Measurements from ENCODE around the gene PLVAP. TPM values are rescaled to one million over a fixed set of nuclear protein-coding genes. Genes with fewer than 3 reads are reported as not detected.

The PLVAP gene
- total and polyA plus RNA-seq, 4 donors = 4.0 to 411 (median 195) TPM

- WGBS, 2 donors = 70 to 74% methylated on average over 17 of the region's 17 CpGs
- intact Hi-C loops (cut with DNase I) = no loop called here
- no peak for DNase-seq
- no peaks in the 10 kb centered on the region for H3K27me3 ChIP-seq (ENCODE audit: control insufficient read depth in 1 of 2, insufficient read depth in 2 of 2, low read length in 1 of 2)
- H3K27ac ChIP-seq (ENCODE audit: low read depth in 1 of 2, low read length in 2 of 2) = no peak overlapping the region
- H3K9me3 ChIP-seq (ENCODE audit: control insufficient read depth, low read length) = no peaks in the 10 kb centered on the region
- no peaks in the 10 kb centered on the region for H3K4me1 ChIP-seq (ENCODE audit: control insufficient read depth in 1 of 2, insufficient read depth in 2 of 2, low read length in 2 of 2)
- ATAC-seq (ENCODE audit: low FRiP score) = no peak
- H3K36me3 ChIP-seq (ENCODE audit: control insufficient read depth in 1 of 2, insufficient read depth in 2 of 2, low read length in 1 of 2) = no peaks in the 10 kb centered on the region
- H3K4me3 ChIP-seq (ENCODE audit: low read length in 2 of 2) = no peak overlapping the region
Observed at GRCh38 chr19:17340871-17341357, 36.2 kb downstream of the PLVAP start.

GRCh38 chr19:17340302-17340870 is 36.8 kb downstream of the PLVAP start:
- intact Hi-C loops (cut with DNase I) = no loop called here
- 67 to 69% methylated on average over 16 to 21 of the region's 21 CpGs for WGBS, 2 donors
- H3K27me3 ChIP-seq (ENCODE audit: control insufficient read depth in 1 of 2, insufficient read depth in 2 of 2, low read length in 1 of 2) = no peaks in the 10 kb centered on the region
- DNase-seq = no peak
- no peak overlapping the region for H3K27ac ChIP-seq (ENCODE audit: low read depth in 1 of 2, low read length in 2 of 2)
- no peaks in the 10 kb centered on the region for H3K4me1 ChIP-seq (ENCODE audit: control insufficient read depth in 1 of 2, insufficient read depth in 2 of 2, low read length in 2 of 2)
- no peaks in the 10 kb centered on the region for H3K36me3 ChIP-seq (ENCODE audit: control insufficient read depth in 1 of 2, insufficient read depth in 2 of 2, low read length in 1 of 2)
- no peaks in the 10 kb centered on the region for H3K9me3 ChIP-seq (ENCODE audit: control insufficient read depth, low read length)
- H3K4me3 ChIP-seq (ENCODE audit: low read length in 2 of 2) = no peak overlapping the region
- ATAC-seq (ENCODE audit: low FRiP score) = no peak

GRCh38 chr19:17339088-17339741 is 37.9 kb downstream of the PLVAP start:
- peak in 1 of 2 donors; percentile 78 for DNase-seq

GRCh38 chr19:17338433-17339078 is 38.6 kb downstream of the PLVAP start:
- DNase-seq (peak in 1 of 2 donors; percentile 79), ATAC-seq (ENCODE audit: low FRiP score) (no peak)
- H3K27ac ChIP-seq (ENCODE audit: low read depth in 1 of 2, low read length in 2 of 2) = no peak overlapping the region
- no peak overlapping the region for H3K4me3 ChIP-seq (ENCODE audit: low read length in 2 of 2)
- H3K4me1 ChIP-seq (ENCODE audit: control insufficient read depth in 1 of 2, insufficient read depth in 2 of 2, low read length in 2 of 2) = no peaks in the 10 kb centered on the region
- no peaks in the 10 kb centered on the region for H3K36me3 ChIP-seq (ENCODE audit: control insufficient read depth in 1 of 2, insufficient read depth in 2 of 2, low read length in 1 of 2)
- H3K27me3 ChIP-seq (ENCODE audit: control insufficient read depth in 1 of 2, insufficient read depth in 2 of 2, low read length in 1 of 2) = no peaks in the 10 kb centered on the region
- intact Hi-C loops (cut with DNase I) = loop anchor here in 1 of 2 donors (5.0 kb wide), 1 partner anchor 129 kb away; no protein-coding TSS in a partner anchor
- WGBS, 2 donors = 87 to 91% methylated on average over 30 of the region's 30 CpGs
- H3K9me3 ChIP-seq (ENCODE audit: control insufficient read depth, low read length) = no peaks in the 10 kb centered on the region

More at GRCh38 chr19:17339088-17339741, 37.9 kb downstream of the PLVAP start:
- H3K27ac ChIP-seq (ENCODE audit: low read depth in 1 of 2, low read length in 2 of 2) = no peak overlapping the region
- WGBS, 2 donors = 88 to 89% methylated on average over 34 of the region's 34 CpGs
- H3K4me3 ChIP-seq (ENCODE audit: low read length in 2 of 2) = no peak overlapping the region
- H3K27me3 ChIP-seq (ENCODE audit: control insufficient read depth in 1 of 2, insufficient read depth in 2 of 2, low read length in 1 of 2) = no peaks in the 10 kb centered on the region
- intact Hi-C loops (cut with DNase I) = loop anchor here in 1 of 2 donors (5.0 kb wide), 1 partner anchor 128 kb away; no protein-coding TSS in a partner anchor
- ATAC-seq (ENCODE audit: low FRiP score) = no peak
- no peaks in the 10 kb centered on the region for H3K36me3 ChIP-seq (ENCODE audit: control insufficient read depth in 1 of 2, insufficient read depth in 2 of 2, low read length in 1 of 2)
- no peaks in the 10 kb centered on the region for H3K4me1 ChIP-seq (ENCODE audit: control insufficient read depth in 1 of 2, insufficient read depth in 2 of 2, low read length in 2 of 2)
- no peaks in the 10 kb centered on the region for H3K9me3 ChIP-seq (ENCODE audit: control insufficient read depth, low read length)

- no peaks in the 10 kb centered on the region for H3K4me1 ChIP-seq (ENCODE audit: control insufficient read depth in 1 of 2, insufficient read depth in 2 of 2, low read length in 2 of 2)
- WGBS, 2 donors = 6% methylated on average over 48 to 50 of the region's 50 CpGs
Observed at GRCh38 chr19:17337675-17338432, 39.3 kb downstream of the PLVAP start.

GRCh38 chr19:17336872-17337674 is 40.1 kb downstream of the PLVAP start, which contains the start of gene GTPBP3:
TSS of gene GTPBP3 (plus strand) at chr19:17337553. CDS start at chr19:17337612, 59 bp downstream.
- no peaks in the 10 kb centered on the region for H3K9me3 ChIP-seq (ENCODE audit: control insufficient read depth, low read length)
- 0% methylated on average over 41 of the region's 41 CpGs for WGBS, 2 donors
- peak within 1 kb of the TSS; percentile 78 to 85 for H3K4me3 ChIP-seq (ENCODE audit: low read length in 2 of 2)
- intact Hi-C loops (cut with DNase I) = loop anchor here in 1 of 2 donors (2.0 to 5.0 kb wide), 2 partner anchors 32 to 130 kb away; partner anchors contain the start of gene MRPL34
- ATAC-seq (ENCODE audit: low FRiP score) (peak; percentile 94), DNase-seq (peak; percentile 98)
- H3K27me3 ChIP-seq (ENCODE audit: control insufficient read depth in 1 of 2, insufficient read depth in 2 of 2, low read length in 1 of 2) = no peaks in the 10 kb centered on the region
- H3K36me3 ChIP-seq (ENCODE audit: control insufficient read depth in 1 of 2, insufficient read depth in 2 of 2, low read length in 1 of 2) = no peaks in the 10 kb centered on the region
- H3K4me1 ChIP-seq (ENCODE audit: control insufficient read depth in 1 of 2, insufficient read depth in 2 of 2, low read length in 2 of 2) = no peaks in the 10 kb centered on the region
- H3K27ac ChIP-seq (ENCODE audit: low read depth in 1 of 2, low read length in 2 of 2) = peak within 1 kb of the TSS; percentile 90 to 95

More at GRCh38 chr19:17337675-17338432, 39.3 kb downstream of the PLVAP start:
- no peaks in the 10 kb centered on the region for H3K9me3 ChIP-seq (ENCODE audit: control insufficient read depth, low read length)
- ATAC-seq (ENCODE audit: low FRiP score) (no peak), DNase-seq (no peak)
- H3K36me3 ChIP-seq (ENCODE audit: control insufficient read depth in 1 of 2, insufficient read depth in 2 of 2, low read length in 1 of 2) = no peaks in the 10 kb centered on the region
- H3K4me3 ChIP-seq (ENCODE audit: low read length in 2 of 2) = peak overlapping the region; percentile 19 to 53
- intact Hi-C loops (cut with DNase I) = loop anchor here in 1 of 2 donors (2.0 to 5.0 kb wide), 2 partner anchors 33 to 129 kb away; partner anchors contain the start of gene MRPL34
- no peak overlapping the region for H3K27ac ChIP-seq (ENCODE audit: low read depth in 1 of 2, low read length in 2 of 2)
- no peaks in the 10 kb centered on the region for H3K27me3 ChIP-seq (ENCODE audit: control insufficient read depth in 1 of 2, insufficient read depth in 2 of 2, low read length in 1 of 2)

- no peak for DNase-seq
- H3K27ac ChIP-seq (ENCODE audit: low read depth in 1 of 2, low read length in 2 of 2) = no peak overlapping the region
- H3K27me3 ChIP-seq (ENCODE audit: control insufficient read depth in 1 of 2, insufficient read depth in 2 of 2, low read length in 1 of 2) = no peaks in the 10 kb centered on the region
- 62 to 67% methylated on average over 10 of the region's 10 CpGs for WGBS, 2 donors
- no peak overlapping the region for H3K4me3 ChIP-seq (ENCODE audit: low read length in 2 of 2)
- H3K36me3 ChIP-seq (ENCODE audit: control insufficient read depth in 1 of 2, insufficient read depth in 2 of 2, low read length in 1 of 2) = no peaks in the 10 kb centered on the region
- ATAC-seq (ENCODE audit: low FRiP score) = no peak
- no peaks in the 10 kb centered on the region for H3K4me1 ChIP-seq (ENCODE audit: control insufficient read depth in 1 of 2, insufficient read depth in 2 of 2, low read length in 2 of 2)
- H3K9me3 ChIP-seq (ENCODE audit: control insufficient read depth, low read length) = no peaks in the 10 kb centered on the region
- intact Hi-C loops (cut with DNase I) = loop anchor here in 1 of 2 donors (5.0 kb wide), 1 partner anchor 132 kb away; no protein-coding TSS in a partner anchor
Observed at GRCh38 chr19:17335575-17335974, 41.6 kb downstream of the PLVAP start.

Measured in aorta (tissue), 5 donors.